Adrenal gland (tissue), 5 donors: Measurements from ENCODE around the gene PSMD3.

Experiments used
- CTCF ChIP-seq, 6 experiments: fragments of 450-650 bp in 4 of 6; fragments of 200-600 bp in 2 of 6; sonication (generic) in 1 of 6; IDR thresholded peaks; 1 replicate in 5 of 6; 2 replicates in 1 of 6; pipeline versions ENCODE4 v1.5.1 to v1.8.0; 2016 to 2021; ENCODE audit warnings: antibody characterized with exemption in 6 of 6, mild to moderate bottlenecking in 2 of 6, moderate library complexity in 1 of 6
- POLR2A ChIP-seq, 2 donors: fragments of 450-650 bp; IDR thresholded peaks; one replicate each; pipeline ENCODE4 v1.6.1; 2017; ENCODE audit warnings: antibody characterized with exemption in 2 of 2, mild to moderate bottlenecking in 2 of 2, moderate library complexity in 1 of 2
- donor health status: DM: no; HTN: no; CAD: no.

- TF ChIP-seq CTCF (IDR thresholded peaks at IDR 0.05) (no peak), POLR2A (IDR thresholded peaks at IDR 0.05) (no peak)
Observed at GRCh38 chr17:40018211-40019121, 37.9 kb downstream of the PSMD3 start.
